IMR-90 (cell line): ENCODE measurements around the gene RNF32. TPM values are rescaled to one million over a fixed set of nuclear protein-coding genes. Genes with fewer than 3 reads are reported as not detected.

Experiments
- ATAC-seq: fragments of 200-7000 bp; cut with Tn5 transposase; 2 replicates; pipeline ENCODE4 v1.9.1; 2020; ENCODE audit warnings: low read depth, mild to moderate bottlenecking, moderate library complexity
- BruUV-seq: library from RNA; stranded (reverse); fragments of 400-500 nt; replicated peaks from 2 replicates; lab custom pipeline; 2021; lab: Mats Ljungman, UMichigan
- CTCF ChIA-PET: fragments of 300-600 bp; formaldehyde crosslinking; extraction: SDS; loops from one replicate; lab custom pipeline; 2021; ENCODE audit warnings: antibody characterized with exemption; lab: Yijun Ruan, JAX
- POLR2A ChIA-PET: fragments of 300-600 bp; sonication (Branson Sonifier 250); formaldehyde crosslinking; loops from one replicate; lab custom pipeline; 2022; ENCODE audit warnings: antibody characterized with exemption; ENCODE audit not compliant: unreplicated experiment; lab: Charles Lee
- DNase-seq: peaks from one replicate; pipeline ENCODE4 v3.0.0; 2013
- H2AFZ ChIP-seq: replicated peaks from 2 replicates; pipeline ENCODE3; 2013; ENCODE audit warnings: low read length, mild to moderate bottlenecking; ENCODE audit not compliant: poor library complexity
- H2AK5ac ChIP-seq: 2 replicates; pipeline ENCODE4 v1.6.1; 2013; ENCODE audit warnings: low read depth, low read length, inconsistent platforms
- H2AK9ac ChIP-seq: replicated peaks from 2 replicates; pipeline ENCODE3; 2013; ENCODE audit warnings: mild to moderate bottlenecking, low read depth, low read length, moderate library complexity; ENCODE audit not compliant: poor library complexity
- H2BK120ac ChIP-seq: 2 replicates; pipeline ENCODE4 v1.6.1; 2013; ENCODE audit warnings: low read depth, low read length, inconsistent platforms
- H2BK15ac ChIP-seq: 3 replicates; pipeline ENCODE4 v1.6.1; 2013; ENCODE audit warnings: low read depth, low read length, inconsistent platforms
- H2BK20ac ChIP-seq: 2 replicates; pipeline ENCODE4 v1.6.1; 2013; ENCODE audit warnings: low read depth, mild to moderate bottlenecking, inconsistent platforms, low read length, moderate library complexity
- H2BK5ac ChIP-seq: 2 replicates; pipeline ENCODE4 v1.6.1; 2013; ENCODE audit warnings: mild to moderate bottlenecking, low read depth, low read length, inconsistent platforms; ENCODE audit not compliant: poor library complexity, severe bottlenecking
- H3K14ac ChIP-seq: replicated peaks from 2 replicates; pipeline ENCODE4 v1.6.1; 2013; ENCODE audit warnings: low read depth, low read length, inconsistent platforms
- H3K18ac ChIP-seq: 2 replicates; pipeline ENCODE4 v1.6.1; 2013; ENCODE audit warnings: low read depth, low read length, control low read depth
- H3K23ac ChIP-seq: 2 replicates; pipeline ENCODE4 v1.6.1; 2013; ENCODE audit warnings: low read depth, low read length, inconsistent platforms
- H3K27ac ChIP-seq: 2 replicates; pipeline ENCODE4 v1.5.1; 2013; ENCODE audit warnings: mild to moderate bottlenecking, control low read depth, low read length; ENCODE audit not compliant: insufficient read depth
- H3K27me3 ChIP-seq: 2 replicates; pipeline ENCODE4 v1.6.1; 2013; ENCODE audit warnings: low read length; ENCODE audit not compliant: control insufficient read depth, insufficient read depth
- H3K36me3 ChIP-seq: 2 replicates; pipeline ENCODE4 v1.6.1; 2013; ENCODE audit warnings: low read length, mixed read lengths; ENCODE audit not compliant: control insufficient read depth, insufficient read depth
- H3K4ac ChIP-seq: 2 replicates; pipeline ENCODE4 v1.6.1; 2013; ENCODE audit warnings: low read depth, low read length, inconsistent platforms
- H3K4me1 ChIP-seq: 2 replicates; pipeline ENCODE4 v1.6.1; 2013; ENCODE audit warnings: low read length, mixed read lengths; ENCODE audit not compliant: control insufficient read depth, insufficient read depth
- H3K4me2 ChIP-seq: 2 replicates; pipeline ENCODE4 v1.6.1; 2013; ENCODE audit warnings: low read depth, mild to moderate bottlenecking, control low read depth, low read length, moderate library complexity
- H3K4me3 ChIP-seq: 2 replicates; pipeline ENCODE4 v1.5.1; 2013; ENCODE audit warnings: low read depth, mild to moderate bottlenecking, control low read depth, low read length, moderate library complexity; ENCODE audit not compliant: insufficient read depth
- H3K56ac ChIP-seq: 2 replicates; pipeline ENCODE4 v1.6.1; 2013; ENCODE audit warnings: low read length, inconsistent platforms; ENCODE audit not compliant: insufficient read depth; ENCODE audit errors: extremely low read depth
- H3K79me1 ChIP-seq, 2 experiments: 2 replicates each; pipeline ENCODE4 v1.6.1; 2013; ENCODE audit warnings: low read length in 2 of 2, inconsistent platforms in 1 of 2, low read depth in 1 of 2
- H3K9ac ChIP-seq: 2 replicates; pipeline ENCODE4 v1.6.1; 2013; ENCODE audit warnings: low read depth, low read length, control low read depth
- H3K9me1 ChIP-seq: 2 replicates; pipeline ENCODE4 v1.6.1; 2013; ENCODE audit warnings: low read length, inconsistent platforms; ENCODE audit not compliant: insufficient read depth
- H3K9me3 ChIP-seq: 2 replicates; pipeline ENCODE4 v1.6.1; 2013; ENCODE audit warnings: low read length; ENCODE audit not compliant: control insufficient read depth, insufficient read depth
- H4K20me1 ChIP-seq: 2 replicates; pipeline ENCODE4 v1.6.1; 2013; ENCODE audit warnings: low read length, inconsistent platforms; ENCODE audit not compliant: insufficient read depth
- H4K5ac ChIP-seq: 2 replicates; pipeline ENCODE4 v1.6.1; 2013; ENCODE audit warnings: mild to moderate bottlenecking, low read depth, low read length, control low read depth
- H4K8ac ChIP-seq, 2 experiments: 2 replicates each; pipeline ENCODE4 v1.6.1; 2013; ENCODE audit warnings: low read depth in 2 of 2, low read length in 2 of 2, control low read depth in 1 of 2, inconsistent platforms in 1 of 2
- H4K91ac ChIP-seq: 2 replicates; pipeline ENCODE4 v1.6.1; 2013; ENCODE audit warnings: low read depth, low read length, inconsistent platforms; ENCODE audit not compliant: insufficient read depth
- CEBPB ChIP-seq: IDR thresholded peaks from 2 replicates; pipeline ENCODE4 v1.6.1; 2012; ENCODE audit warnings: low read depth, low read length, improper control_type of control experiment
- FOS ChIP-seq: fragments of 150-350 bp; IDR thresholded peaks from 2 replicates; pipeline ENCODE4 v1.6.1; 2016; ENCODE audit warnings: low read depth, low read length
- MAFK ChIP-seq: IDR thresholded peaks from 2 replicates; pipeline ENCODE4 v1.6.1; 2012; ENCODE audit warnings: low read depth, low read length, improper control_type of control experiment
- MXI1 ChIP-seq: IDR thresholded peaks from 2 replicates; pipeline ENCODE4 v1.6.1; 2012; ENCODE audit warnings: low read depth, mild to moderate bottlenecking, low read length, moderate library complexity, borderline replicate concordance
- NFE2L2 ChIP-seq: fragments of 150-350 bp; IDR thresholded peaks from 2 replicates; pipeline ENCODE4 v1.6.1; 2016; ENCODE audit warnings: low read depth, mild to moderate bottlenecking, low read length
- POLR2A ChIP-seq: IDR thresholded peaks from 2 replicates; pipeline ENCODE4 v1.6.1; 2012; ENCODE audit warnings: mild to moderate bottlenecking, low read depth, low read length
- RAD21 ChIP-seq: IDR thresholded peaks from 2 replicates; pipeline ENCODE4 v1.6.1; 2012; ENCODE audit warnings: low read length, improper control_type of control experiment
- RCOR1 ChIP-seq: IDR thresholded peaks from 2 replicates; pipeline ENCODE4 v1.6.1; 2012; ENCODE audit warnings: mild to moderate bottlenecking, low read length, improper control_type of control experiment; ENCODE audit not compliant: insufficient replicate concordance
- RFX5 ChIP-seq: IDR thresholded peaks from 2 replicates; pipeline ENCODE4 v1.8.0; 2012; ENCODE audit warnings: low read depth, mild to moderate bottlenecking, low read length, moderate library complexity
- SMC3 ChIP-seq: fragments of 150-350 bp; IDR thresholded peaks from 2 replicates; pipeline ENCODE4 v1.6.1; 2016; ENCODE audit warnings: low read depth, mild to moderate bottlenecking, antibody characterized with exemption, low read length, moderate library complexity
- WGBS, 2 experiments: methylation state at CpG; one replicate each; pipeline versions ENCODE4 v1.1.5 to v1.1.7; 2013; ENCODE audit warnings: missing lambda C conversion rate in 2 of 2; ENCODE audit not compliant: insufficient read length in 1 of 2; ENCODE audit errors: extremely low coverage in 2 of 2; 5-methylcytosine and 5-hydroxymethylcytosine counted together
- dilution Hi-C: fragments of 300-500 bp; cut with HindIII; formaldehyde crosslinking; loops from one replicate; pipeline ENCODE4 v1.14.3; 2018; ENCODE audit warnings: low sequenced_read_pairs; ENCODE audit not compliant: unreplicated experiment
- in situ Hi-C: fragments of 300-500 bp; cut with MboI; formaldehyde crosslinking; loops from 3 replicates; pipeline ENCODE4 v1.14.3; 2019; ENCODE audit warnings: low sequenced_read_pairs, inconsistent platforms, mixed read lengths
- intact Hi-C: fragments of 100-400 bp; cut with micrococcal nuclease; formaldehyde crosslinking; loops from 2 replicates; pipeline ENCODE4 v1.10.0; 2022
- polyA plus RNA-seq, 3 experiments: library from polyadenylated mRNA; depleted of rRNA; stranded (reverse); fragments of >200 nt; gene quantifications; 2 replicates each; pipeline ENCODE4 v1.2.3, GENCODE V29; 2012; ENCODE audit warnings: low replicate concordance in 1 of 3
- total RNA-seq: library from RNA; depleted of rRNA; stranded (reverse); fragments of >200 nt; gene quantifications from 2 replicates; pipeline ENCODE4 v1.2.3, GENCODE V29; 2012
- TF ChIP-seq, protein P1 (sequence below): conservative IDR thresholded peaks from 2 replicates; pipeline ENCODE4 v1.5.1; 2012; ENCODE audit warnings: mild to moderate bottlenecking, low read depth, low read length, improper control_type of control experiment
- TF ChIP-seq, protein P2 (sequence below): fragments of 150-350 bp; IDR thresholded peaks from 2 replicates; pipeline ENCODE4 v1.6.1; 2016; ENCODE audit warnings: low read depth, mild to moderate bottlenecking, low read length, moderate library complexity, borderline replicate concordance
- TF ChIP-seq, protein P3 (sequence below): fragments of 150-350 bp; IDR thresholded peaks from 2 replicates; pipeline ENCODE4 v1.6.1; 2017; ENCODE audit warnings: mild to moderate bottlenecking, antibody characterized with exemption, low read length, low read depth

Gene RNF32
- total and polyA plus RNA-seq, 2 of the 4 experiments (the other 2 are of a cell fraction), result 0.36 to 0.63 TPM

DNA sequence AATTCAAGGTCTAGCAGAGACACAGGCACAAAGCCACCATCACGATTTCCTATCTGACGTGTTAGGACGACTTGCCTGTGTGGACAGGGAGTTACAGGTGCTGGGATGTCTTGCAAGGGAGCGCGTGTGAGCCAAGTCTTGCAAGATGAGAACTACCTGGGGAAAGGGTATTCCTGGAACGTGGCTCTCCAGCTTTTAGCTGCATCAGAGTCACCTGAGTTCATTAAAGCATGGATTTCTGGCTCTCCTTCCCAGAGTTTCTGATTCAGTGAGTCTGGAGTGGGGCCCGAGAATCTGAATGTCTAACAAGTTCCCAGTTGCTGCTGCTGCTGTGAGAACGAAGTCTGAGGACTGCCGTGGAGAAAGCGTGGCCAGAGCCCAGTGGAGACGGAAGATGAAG lies 30.0 kb upstream of the RNF32 start:
- Histone ChIP-seq H3K9me3 (no peaks in the 10 kb centered on the region), H2BK15ac (no peak overlapping the region), H3K4me3 (no peak overlapping the region), H4K91ac (no peak overlapping the region), H3K27ac (no peak overlapping the region), H3K79me1 (no peaks in the 10 kb centered on the region), H3K9me1 (no peaks in the 10 kb centered on the region), H2AK5ac (no peak overlapping the region), H2AFZ (no peak overlapping the region), H3K4me2 (no peak overlapping the region), H3K27me3 (peaks cover 11% of the 10 kb centered on the region), H3K36me3 (no peaks in the 10 kb centered on the region), H2BK5ac (no peak overlapping the region), H3K4ac (no peak overlapping the region), H4K5ac (no peak overlapping the region), H2BK20ac (no peak overlapping the region), H3K4me1 (no peaks in the 10 kb centered on the region), H3K9ac (no peak overlapping the region), H2AK9ac (no peak overlapping the region), H2BK120ac (no peak overlapping the region), H3K18ac (no peak overlapping the region), H3K56ac (no peak overlapping the region), H3K23ac (no peak overlapping the region), H4K8ac (no peak overlapping the region), H4K20me1 (no peaks in the 10 kb centered on the region), H3K14ac (no peak overlapping the region)
- no TSS peak for BruUV-seq
- dilution Hi-C loops (no loop called here), in situ Hi-C loops (no loop called here), intact Hi-C loops (no loop called here)
- DNase-seq (no peak), ATAC-seq (no peak)
- ChIA-PET POLR2A (no interaction called here), CTCF (no interaction called here)
- TF ChIP-seq MAFK (no peak), RCOR1 (no peak), SMC3 (no peak), RAD21 (no peak), RFX5 (no peak), POLR2A (no peak), MXI1 (no peak), CEBPB (no peak), FOS (no peak), NFE2L2 (no peak)
- TF ChIP-seq, protein P1, sequence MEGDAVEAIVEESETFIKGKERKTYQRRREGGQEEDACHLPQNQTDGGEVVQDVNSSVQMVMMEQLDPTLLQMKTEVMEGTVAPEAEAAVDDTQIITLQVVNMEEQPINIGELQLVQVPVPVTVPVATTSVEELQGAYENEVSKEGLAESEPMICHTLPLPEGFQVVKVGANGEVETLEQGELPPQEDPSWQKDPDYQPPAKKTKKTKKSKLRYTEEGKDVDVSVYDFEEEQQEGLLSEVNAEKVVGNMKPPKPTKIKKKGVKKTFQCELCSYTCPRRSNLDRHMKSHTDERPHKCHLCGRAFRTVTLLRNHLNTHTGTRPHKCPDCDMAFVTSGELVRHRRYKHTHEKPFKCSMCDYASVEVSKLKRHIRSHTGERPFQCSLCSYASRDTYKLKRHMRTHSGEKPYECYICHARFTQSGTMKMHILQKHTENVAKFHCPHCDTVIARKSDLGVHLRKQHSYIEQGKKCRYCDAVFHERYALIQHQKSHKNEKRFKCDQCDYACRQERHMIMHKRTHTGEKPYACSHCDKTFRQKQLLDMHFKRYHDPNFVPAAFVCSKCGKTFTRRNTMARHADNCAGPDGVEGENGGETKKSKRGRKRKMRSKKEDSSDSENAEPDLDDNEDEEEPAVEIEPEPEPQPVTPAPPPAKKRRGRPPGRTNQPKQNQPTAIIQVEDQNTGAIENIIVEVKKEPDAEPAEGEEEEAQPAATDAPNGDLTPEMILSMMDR, result no peak
- TF ChIP-seq, protein P2, sequence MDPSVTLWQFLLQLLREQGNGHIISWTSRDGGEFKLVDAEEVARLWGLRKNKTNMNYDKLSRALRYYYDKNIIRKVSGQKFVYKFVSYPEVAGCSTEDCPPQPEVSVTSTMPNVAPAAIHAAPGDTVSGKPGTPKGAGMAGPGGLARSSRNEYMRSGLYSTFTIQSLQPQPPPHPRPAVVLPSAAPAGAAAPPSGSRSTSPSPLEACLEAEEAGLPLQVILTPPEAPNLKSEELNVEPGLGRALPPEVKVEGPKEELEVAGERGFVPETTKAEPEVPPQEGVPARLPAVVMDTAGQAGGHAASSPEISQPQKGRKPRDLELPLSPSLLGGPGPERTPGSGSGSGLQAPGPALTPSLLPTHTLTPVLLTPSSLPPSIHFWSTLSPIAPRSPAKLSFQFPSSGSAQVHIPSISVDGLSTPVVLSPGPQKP, result no peak
- TF ChIP-seq, protein P3, sequence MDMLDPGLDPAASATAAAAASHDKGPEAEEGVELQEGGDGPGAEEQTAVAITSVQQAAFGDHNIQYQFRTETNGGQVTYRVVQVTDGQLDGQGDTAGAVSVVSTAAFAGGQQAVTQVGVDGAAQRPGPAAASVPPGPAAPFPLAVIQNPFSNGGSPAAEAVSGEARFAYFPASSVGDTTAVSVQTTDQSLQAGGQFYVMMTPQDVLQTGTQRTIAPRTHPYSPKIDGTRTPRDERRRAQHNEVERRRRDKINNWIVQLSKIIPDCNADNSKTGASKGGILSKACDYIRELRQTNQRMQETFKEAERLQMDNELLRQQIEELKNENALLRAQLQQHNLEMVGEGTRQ, result no peak
- 76% methylated on average over 5 of the region's 11 CpGs; no CpG with 5 or more reads in 1 of the 2 experiments for WGBS, 2 experiments
